ENCODE measurements around the gene LRCH1. TPM values are rescaled to one million over a fixed set of nuclear protein-coding genes. Genes with fewer than 3 reads are reported as not detected.

Gene LRCH1
- total RNA-seq, 4 donors from 2014 or later: 17.2 to 25.7 (median 21.9) TPM

GRCh38 chr13:46577696-46578589 lies 25.0 kb downstream of the LRCH1 start:
- Histone ChIP-seq H3K9me3 (no peaks in the 10 kb centered on the region), H3K27me3 (no peaks in the 10 kb centered on the region), H3K36me3 (no peaks in the 10 kb centered on the region), H3K4me3 (no peak overlapping the region), H3K4me1 (peaks cover 0 to 74% (median 31%) of the 10 kb centered on the region in 4 donors), H3K27ac (peak overlapping the region in 2 of 4 donors; percentile 58 to 63)
- no peak for TF ChIP-seq POLR2A (IDR thresholded peaks at IDR 0.05)
- no peak for TF ChIP-seq CTCF (IDR thresholded peaks at IDR 0.05)
- no peak for TF ChIP-seq EP300 (IDR thresholded peaks at IDR 0.05)
- WGBS, 2 donors: 43 to 44% methylated on average over 10 of the region's 10 CpGs
- DNase-seq (ENCODE audit: low spot score in 2 of 2): no peak

- H3K9me3 ChIP-seq: no peaks in the 10 kb centered on the region
- WGBS, 2 donors: 32 to 41% methylated on average over 3 of the region's 3 CpGs
- H3K36me3 ChIP-seq: no peaks in the 10 kb centered on the region
- H3K27ac ChIP-seq: peak overlapping the region in 2 of 4 donors; percentile 58 to 63
- no peaks in the 10 kb centered on the region for H3K27me3 ChIP-seq
- no peak for TF ChIP-seq CTCF (IDR thresholded peaks at IDR 0.05)
- TF ChIP-seq POLR2A (IDR thresholded peaks at IDR 0.05): no peak
- no peak for TF ChIP-seq EP300 (IDR thresholded peaks at IDR 0.05)
- DNase-seq (ENCODE audit: low spot score in 2 of 2): no peak
- peaks cover 0 to 77% (median 31%) of the 10 kb centered on the region in 4 donors for H3K4me1 ChIP-seq
- H3K4me3 ChIP-seq: no peak overlapping the region
Measured at GRCh38 chr13:46578590-46578975, 25.6 kb downstream of the LRCH1 start.

GRCh38 chr13:46580362-46580839 lies 27.4 kb downstream of the LRCH1 start:
- no peak for DNase-seq (ENCODE audit: low spot score in 2 of 2)
- Histone ChIP-seq H3K36me3 (no peaks in the 10 kb centered on the region), H3K4me3 (no peak overlapping the region), H3K27ac (no peak overlapping the region), H3K9me3 (no peaks in the 10 kb centered on the region), H3K4me1 (peaks cover 0 to 84% (median 30%) of the 10 kb centered on the region in 4 donors), H3K27me3 (no peaks in the 10 kb centered on the region)
- TF ChIP-seq EP300 (IDR thresholded peaks at IDR 0.05) (no peak), CTCF (IDR thresholded peaks at IDR 0.05) (no peak), POLR2A (IDR thresholded peaks at IDR 0.05) (no peak)
- WGBS, 2 donors: 54 to 60% methylated on average over 5 of the region's 5 CpGs

GRCh38 chr13:46582190-46582589 lies 29.2 kb downstream of the LRCH1 start:
- peaks cover 0 to 84% (median 28%) of the 10 kb centered on the region in 4 donors for H3K4me1 ChIP-seq
- 63 to 68% methylated on average over 2 of the region's 2 CpGs for WGBS, 2 donors
- no peak overlapping the region for H3K27ac ChIP-seq

More at GRCh38 chr13:46582190-46582589, 29.2 kb downstream of the LRCH1 start:
- H3K27me3 ChIP-seq: no peaks in the 10 kb centered on the region
- no peak overlapping the region for H3K4me3 ChIP-seq
- TF ChIP-seq EP300 (IDR thresholded peaks at IDR 0.05) (no peak), POLR2A (IDR thresholded peaks at IDR 0.05) (no peak), CTCF (IDR thresholded peaks at IDR 0.05) (no peak)
- no peaks in the 10 kb centered on the region for H3K36me3 ChIP-seq
- H3K9me3 ChIP-seq: no peaks in the 10 kb centered on the region
- DNase-seq (ENCODE audit: low spot score in 2 of 2): no peak
